GM12891 (cell line): Measurements from ENCODE around the gene ZNF444.

Experiments used
- POLR2A ChIP-seq: IDR thresholded peaks from 2 replicates; pipeline ENCODE4 v1.6.1; 2011; ENCODE audit warnings: low read depth, low read length, control low read depth
- POLR2AphosphoS5 ChIP-seq: IDR thresholded peaks from 2 replicates; pipeline ENCODE4 v1.6.1; 2011; ENCODE audit warnings: low read depth, low read length, control low read depth
- SPI1 ChIP-seq: IDR thresholded peaks from 2 replicates; pipeline ENCODE4 v1.6.1; 2011; ENCODE audit warnings: low read depth, low read length, control low read depth
- TAF1 ChIP-seq: IDR thresholded peaks from 2 replicates; pipeline ENCODE4 v1.6.1; 2011; ENCODE audit warnings: low read depth, low read length, control low read depth

- TF ChIP-seq TAF1 (no peak), SPI1 (0 out of 2 replicates have a peak, but pooled peaks have one; percentile 3), POLR2AphosphoS5 (no peak), POLR2A (no peak; the same call in 1 of the 2 replicates)
These were observed 21.2 kb downstream of the ZNF444 start for GRCh38 chr19:56162258-56162657.
